GM12878 (cell line): Measurements from ENCODE around the gene IL3. TPM values are rescaled to one million over a fixed set of nuclear protein-coding genes. Genes with fewer than 3 reads are reported as not detected.

ENCODE experiments used
- CREB1 ChIP-seq: IDR thresholded peaks from 2 replicates; pipeline ENCODE4 v1.6.1; 2012; ENCODE audit warnings: low read depth, mild to moderate bottlenecking, inconsistent platforms
- CREM ChIP-seq: IDR thresholded peaks from 2 replicates; pipeline ENCODE4 v1.6.1; 2014; ENCODE audit warnings: antibody characterized with exemption, low read depth
- MTA3 ChIP-seq: IDR thresholded peaks from 2 replicates; pipeline ENCODE4 v1.6.1; 2012; ENCODE audit warnings: low read length, inconsistent platforms, borderline replicate concordance
- POLR2A ChIP-seq: IDR thresholded peaks from 2 replicates; pipeline ENCODE4 v1.6.1; 2011; ENCODE audit warnings: low read depth, mild to moderate bottlenecking, low read length
- SMARCA5 ChIP-seq: fragments of 450-650 bp; IDR thresholded peaks from 2 replicates; pipeline ENCODE4 v1.6.1; 2017; ENCODE audit warnings: mild to moderate bottlenecking
- SMC3 ChIP-seq: IDR thresholded peaks from 2 replicates; pipeline ENCODE4 v1.6.1; 2011; ENCODE audit warnings: low read length, improper control_type of control experiment, borderline replicate concordance
- SP1 ChIP-seq: IDR thresholded peaks from one replicate; pipeline ENCODE4 v1.6.1; 2011; ENCODE audit warnings: low read depth, low read length
- TARDBP ChIP-seq: IDR thresholded peaks from 2 replicates; pipeline ENCODE4 v1.6.1; 2016; ENCODE audit warnings: borderline replicate concordance
- ZBED1 ChIP-seq: IDR thresholded peaks from 2 replicates; pipeline ENCODE4 v1.6.1; 2016; ENCODE audit warnings: borderline replicate concordance
- polyA plus RNA-seq, 11 experiments: library from polyadenylated mRNA; depleted of rRNA in 4 of 11; unstranded in 6 of 11; stranded (reverse) in 5 of 11; fragments of >200 nt; fragmentation: Nextera tagmentation in 4 of 11; fragmentation: Illumina TruSeq in 1 of 11; extraction: Ambion mirVana in 4 of 11; extraction: Trizol in 1 of 11; gene quantifications; 1 replicate in 1 of 11; 2 replicates in 10 of 11; pipeline versions ENCODE4 v1.2.1 to v1.2.3, GENCODE V29; 2011 to 2016; ENCODE audit warnings: inconsistent platforms in 2 of 11, missing spikeins in 2 of 11, low read depth in 1 of 11
- total RNA-seq, 4 experiments: library from RNA; depleted of rRNA in 3 of 4; stranded (reverse); fragments of >200 nt in 3 of 4; fragmentation: Illumina TruSeq in 1 of 4; extraction: Trizol in 1 of 4; gene quantifications; 2 replicates each; pipeline versions ENCODE4 v1.2.1 to v1.2.3, GENCODE V29; 2013 to 2021
- TF ChIP-seq, protein P1 (sequence below): fragments of 450-650 bp; IDR thresholded peaks from 2 replicates; pipeline ENCODE4 v1.6.1; 2017; ENCODE audit warnings: mild to moderate bottlenecking, moderate library complexity
- TF ChIP-seq, protein P2 (sequence below): IDR thresholded peaks from 2 replicates; pipeline ENCODE4 v1.6.1; 2011; ENCODE audit warnings: low read depth, mild to moderate bottlenecking, low read length, moderate library complexity, borderline replicate concordance; ENCODE audit errors: extremely low read depth
- TF ChIP-seq, protein P3 (sequence below): fragments of 450-650 bp; IDR thresholded peaks from 2 replicates; pipeline ENCODE4 v1.6.1; 2018; ENCODE audit warnings: borderline replicate concordance, mild to moderate bottlenecking; ENCODE audit not compliant: partially characterized antibody
- TF ChIP-seq, protein P4 (sequence below): IDR thresholded peaks from 2 replicates; pipeline ENCODE4 v1.6.1; 2011; ENCODE audit warnings: borderline replicate concordance, low read depth, mild to moderate bottlenecking, moderate library complexity, mixed read lengths, low read length; ENCODE audit not compliant: insufficient read depth; ENCODE audit errors: extremely low read length

IL3 gene
- total and polyA plus RNA-seq, 10 of the 15 experiments (the other 5 are each of a cell fraction or from before 2014, with no cell fraction given), result not detected

DNA sequence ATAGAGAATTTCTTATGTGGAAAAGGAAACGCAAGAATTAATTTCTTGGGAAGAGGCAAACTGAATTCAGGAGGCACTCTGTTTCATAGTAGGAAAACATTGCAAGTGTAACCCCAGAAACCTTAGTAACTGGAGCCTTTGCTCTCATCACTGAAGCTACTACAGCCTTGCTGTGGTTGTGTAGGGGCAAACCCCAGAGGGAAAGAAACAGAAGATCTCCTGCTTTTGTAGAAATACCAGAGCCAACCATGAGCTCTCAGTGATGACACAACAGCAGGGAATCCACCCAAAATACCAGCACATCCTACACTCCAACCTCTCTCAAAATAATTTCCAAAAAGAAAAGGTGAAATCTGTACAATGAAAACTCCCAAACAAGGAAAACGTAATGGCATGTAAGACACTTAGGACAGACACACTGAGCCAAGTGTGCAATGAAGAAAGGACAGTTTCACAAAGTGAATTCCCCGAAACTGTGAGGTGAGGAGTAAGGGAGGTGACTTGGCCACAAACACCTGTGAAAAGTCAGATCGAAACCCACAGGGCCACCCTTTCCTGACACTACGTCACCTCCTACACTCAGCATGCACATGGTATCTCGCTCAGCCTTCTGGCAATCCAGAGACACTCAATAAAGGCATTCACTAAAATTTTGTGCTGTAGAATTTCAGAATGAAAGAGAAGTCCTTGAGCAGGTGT, 40.4 kb upstream of the IL3 start (continued):
- TF ChIP-seq, protein P1, sequence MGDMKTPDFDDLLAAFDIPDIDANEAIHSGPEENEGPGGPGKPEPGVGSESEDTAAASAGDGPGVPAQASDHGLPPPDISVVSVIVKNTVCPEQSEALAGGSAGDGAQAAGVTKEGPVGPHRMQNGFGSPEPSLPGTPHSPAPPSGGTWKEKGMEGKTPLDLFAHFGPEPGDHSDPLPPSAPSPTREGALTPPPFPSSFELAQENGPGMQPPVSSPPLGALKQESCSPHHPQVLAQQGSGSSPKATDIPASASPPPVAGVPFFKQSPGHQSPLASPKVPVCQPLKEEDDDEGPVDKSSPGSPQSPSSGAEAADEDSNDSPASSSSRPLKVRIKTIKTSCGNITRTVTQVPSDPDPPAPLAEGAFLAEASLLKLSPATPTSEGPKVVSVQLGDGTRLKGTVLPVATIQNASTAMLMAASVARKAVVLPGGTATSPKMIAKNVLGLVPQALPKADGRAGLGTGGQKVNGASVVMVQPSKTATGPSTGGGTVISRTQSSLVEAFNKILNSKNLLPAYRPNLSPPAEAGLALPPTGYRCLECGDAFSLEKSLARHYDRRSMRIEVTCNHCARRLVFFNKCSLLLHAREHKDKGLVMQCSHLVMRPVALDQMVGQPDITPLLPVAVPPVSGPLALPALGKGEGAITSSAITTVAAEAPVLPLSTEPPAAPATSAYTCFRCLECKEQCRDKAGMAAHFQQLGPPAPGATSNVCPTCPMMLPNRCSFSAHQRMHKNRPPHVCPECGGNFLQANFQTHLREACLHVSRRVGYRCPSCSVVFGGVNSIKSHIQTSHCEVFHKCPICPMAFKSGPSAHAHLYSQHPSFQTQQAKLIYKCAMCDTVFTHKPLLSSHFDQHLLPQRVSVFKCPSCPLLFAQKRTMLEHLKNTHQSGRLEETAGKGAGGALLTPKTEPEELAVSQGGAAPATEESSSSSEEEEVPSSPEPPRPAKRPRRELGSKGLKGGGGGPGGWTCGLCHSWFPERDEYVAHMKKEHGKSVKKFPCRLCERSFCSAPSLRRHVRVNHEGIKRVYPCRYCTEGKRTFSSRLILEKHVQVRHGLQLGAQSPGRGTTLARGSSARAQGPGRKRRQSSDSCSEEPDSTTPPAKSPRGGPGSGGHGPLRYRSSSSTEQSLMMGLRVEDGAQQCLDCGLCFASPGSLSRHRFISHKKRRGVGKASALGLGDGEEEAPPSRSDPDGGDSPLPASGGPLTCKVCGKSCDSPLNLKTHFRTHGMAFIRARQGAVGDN, result no peak
- TF ChIP-seq SMC3 (no peak), TARDBP (no peak), MTA3 (peak; percentile 96; the same call in 1 of the 2 replicates), ZBED1 (peak; percentile 98; the same call in 1 of the 2 replicates), SMARCA5 (no peak), CREM (peak; percentile 94), SP1 (peak; percentile 62), CREB1 (peak; percentile 91), POLR2A (no peak)
- TF ChIP-seq, protein P2, sequence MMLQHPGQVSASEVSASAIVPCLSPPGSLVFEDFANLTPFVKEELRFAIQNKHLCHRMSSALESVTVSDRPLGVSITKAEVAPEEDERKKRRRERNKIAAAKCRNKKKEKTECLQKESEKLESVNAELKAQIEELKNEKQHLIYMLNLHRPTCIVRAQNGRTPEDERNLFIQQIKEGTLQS, result no peak
- TF ChIP-seq, protein P3, sequence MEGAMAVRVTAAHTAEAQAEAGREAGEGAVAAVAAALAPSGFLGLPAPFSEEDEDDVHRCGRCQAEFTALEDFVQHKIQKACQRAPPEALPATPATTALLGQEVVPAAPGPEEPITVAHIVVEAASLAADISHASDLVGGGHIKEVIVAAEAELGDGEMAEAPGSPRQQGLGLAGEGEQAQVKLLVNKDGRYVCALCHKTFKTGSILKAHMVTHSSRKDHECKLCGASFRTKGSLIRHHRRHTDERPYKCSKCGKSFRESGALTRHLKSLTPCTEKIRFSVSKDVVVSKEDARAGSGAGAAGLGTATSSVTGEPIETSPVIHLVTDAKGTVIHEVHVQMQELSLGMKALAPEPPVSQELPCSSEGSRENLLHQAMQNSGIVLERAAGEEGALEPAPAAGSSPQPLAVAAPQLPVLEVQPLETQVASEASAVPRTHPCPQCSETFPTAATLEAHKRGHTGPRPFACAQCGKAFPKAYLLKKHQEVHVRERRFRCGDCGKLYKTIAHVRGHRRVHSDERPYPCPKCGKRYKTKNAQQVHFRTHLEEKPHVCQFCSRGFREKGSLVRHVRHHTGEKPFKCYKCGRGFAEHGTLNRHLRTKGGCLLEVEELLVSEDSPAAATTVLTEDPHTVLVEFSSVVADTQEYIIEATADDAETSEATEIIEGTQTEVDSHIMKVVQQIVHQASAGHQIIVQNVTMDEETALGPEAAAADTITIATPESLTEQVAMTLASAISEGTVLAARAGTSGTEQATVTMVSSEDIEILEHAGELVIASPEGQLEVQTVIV, result no peak
- TF ChIP-seq, protein P4, sequence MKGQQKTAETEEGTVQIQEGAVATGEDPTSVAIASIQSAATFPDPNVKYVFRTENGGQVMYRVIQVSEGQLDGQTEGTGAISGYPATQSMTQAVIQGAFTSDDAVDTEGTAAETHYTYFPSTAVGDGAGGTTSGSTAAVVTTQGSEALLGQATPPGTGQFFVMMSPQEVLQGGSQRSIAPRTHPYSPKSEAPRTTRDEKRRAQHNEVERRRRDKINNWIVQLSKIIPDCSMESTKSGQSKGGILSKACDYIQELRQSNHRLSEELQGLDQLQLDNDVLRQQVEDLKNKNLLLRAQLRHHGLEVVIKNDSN, result no peak
